ENCODE measurements around the gene DHX30.

The DHX30 gene

GRCh38 chr3:47868306-47868705 lies 65.4 kb downstream of the DHX30 start:
- ChIA-PET CTCF (no interaction called here), POLR2A (ENCODE audit: low non-redundant PET) (no interaction called here)
- TF ChIP-seq CTCF (conservative IDR thresholded peaks at IDR 0.05; ENCODE audit: low read depth) = no peak
- no peak for DNase-seq (ENCODE audit: low spot score)
- no peak overlapping the region for H3K27ac ChIP-seq

- ChIA-PET CTCF (no interaction called here), POLR2A (ENCODE audit: low non-redundant PET) (no interaction called here)
- no peak for DNase-seq (ENCODE audit: low spot score)
- TF ChIP-seq CTCF (conservative IDR thresholded peaks at IDR 0.05; ENCODE audit: low read depth) = no peak
- no peak overlapping the region for H3K27ac ChIP-seq
Measured at GRCh38 chr3:47870156-47870555, 67.2 kb downstream of the DHX30 start.

GRCh38 chr3:47870702-47871260 lies 67.8 kb downstream of the DHX30 start:
- DNase-seq (ENCODE audit: low spot score) = no peak
- TF ChIP-seq CTCF (conservative IDR thresholded peaks at IDR 0.05; ENCODE audit: low read depth) = no peak
- CTCF ChIA-PET = no interaction called here
- H3K27ac ChIP-seq = no peak overlapping the region
- POLR2A ChIA-PET (ENCODE audit: low non-redundant PET) = no interaction called here

GRCh38 chr3:47871389-47871788 lies 68.5 kb downstream of the DHX30 start:
- DNase-seq (ENCODE audit: low spot score) = no peak
- no peak for TF ChIP-seq CTCF (conservative IDR thresholded peaks at IDR 0.05; ENCODE audit: low read depth)
- CTCF ChIA-PET = no interaction called here
- POLR2A ChIA-PET (ENCODE audit: low non-redundant PET) = no interaction called here
- no peak overlapping the region for H3K27ac ChIP-seq

GRCh38 chr3:47872916-47873315 lies 70.0 kb downstream of the DHX30 start:
- ChIA-PET CTCF (no interaction called here), POLR2A (ENCODE audit: low non-redundant PET) (no interaction called here)
- no peak for TF ChIP-seq CTCF (conservative IDR thresholded peaks at IDR 0.05; ENCODE audit: low read depth)
- H3K27ac ChIP-seq = no peak overlapping the region
- DNase-seq (ENCODE audit: low spot score) = no peak

- no peak for TF ChIP-seq CTCF (conservative IDR thresholded peaks at IDR 0.05; ENCODE audit: low read depth)
- POLR2A ChIA-PET (ENCODE audit: low non-redundant PET) = no interaction called here
- CTCF ChIA-PET = interaction anchor here (0.7 kb wide), 1 partner anchor 115 kb away, joined by 3 read pairs; no protein-coding TSS in a partner anchor
- H3K27ac ChIP-seq = no peak overlapping the region
- no peak for DNase-seq (ENCODE audit: low spot score)
Measured at GRCh38 chr3:47874438-47874837, 71.5 kb downstream of the DHX30 start.

GRCh38 chr3:47874913-47875312 lies 72.0 kb downstream of the DHX30 start:
- no peak overlapping the region for H3K27ac ChIP-seq
- no peak for TF ChIP-seq CTCF (conservative IDR thresholded peaks at IDR 0.05; ENCODE audit: low read depth)
- no peak for DNase-seq (ENCODE audit: low spot score)
- ChIA-PET CTCF (interaction anchor here (0.6 kb wide), 1 partner anchor 282 kb away, joined by 3 read pairs; no protein-coding TSS in a partner anchor), POLR2A (ENCODE audit: low non-redundant PET) (no interaction called here)

All from RWPE1 (cell line).